ENCODE data around the gene TMEM186. TPM values are rescaled to one million over a fixed set of nuclear protein-coding genes. Genes with fewer than 3 reads are reported as not detected.

The TMEM186 gene
- total and polyA plus RNA-seq, 2 experiments from 2014 or later, result 10.9 to 20.4 TPM

GRCh38 chr16:8768283-8768682 lies 29.2 kb downstream of the TMEM186 start:
- Histone ChIP-seq H3K27me3 (no peaks in the 10 kb centered on the region), H3K9me3 (ENCODE audit: low read depth) (no peaks in the 10 kb centered on the region), H3K79me2 (no peaks in the 10 kb centered on the region), H3K36me3 (replicated peaks; ENCODE audit: insufficient read depth, low read depth) (no peaks in the 10 kb centered on the region), H3K4me1 (ENCODE audit: insufficient read depth) (no peaks in the 10 kb centered on the region), H4K20me1 (ENCODE audit: insufficient read depth, poor library complexity, severe bottlenecking) (no peaks in the 10 kb centered on the region), H3K27ac (no peak overlapping the region), H3K4me2 (no peak overlapping the region), H2AFZ (no peak overlapping the region), H3K9me2 (replicated peaks; ENCODE audit: insufficient read depth) (no peaks in the 10 kb centered on the region), H3K4me3 (no peak overlapping the region)
- DNase-seq (ENCODE audit: low spot score), result no peak
- no peak for TF ChIP-seq EZH2 (IDR thresholded peaks at IDR 0.05; ENCODE audit: borderline replicate concordance)
- TF ChIP-seq CTCF (IDR thresholded peaks at IDR 0.05; ENCODE audit: poor library complexity), result no peak
- TF ChIP-seq EZH2phosphoT487 (IDR thresholded peaks at IDR 0.05; ENCODE audit: low read depth, severe bottlenecking, unreplicated experiment), result no peak
- 94% methylated on average over 12 of the region's 12 CpGs for whole genome bisulfite sequencing (ENCODE audit: low lambda C conversion rate, missing lambda C conversion rate)

GRCh38 chr16:8767176-8767575 lies 30.3 kb downstream of the TMEM186 start:
- H3K9me3 ChIP-seq (ENCODE audit: low read depth), result no peaks in the 10 kb centered on the region
- no peaks in the 10 kb centered on the region for H3K36me3 ChIP-seq (replicated peaks; ENCODE audit: insufficient read depth, low read depth)
- no peak overlapping the region for H3K4me2 ChIP-seq
- H3K4me3 ChIP-seq, result no peak overlapping the region
- no peak overlapping the region for H3K27ac ChIP-seq
- no peaks in the 10 kb centered on the region for H3K4me1 ChIP-seq (ENCODE audit: insufficient read depth)
- H4K20me1 ChIP-seq (ENCODE audit: insufficient read depth, poor library complexity, severe bottlenecking), result no peaks in the 10 kb centered on the region
- no peaks in the 10 kb centered on the region for H3K79me2 ChIP-seq
- TF ChIP-seq CTCF (IDR thresholded peaks at IDR 0.05; ENCODE audit: poor library complexity) (no peak), EZH2 (IDR thresholded peaks at IDR 0.05; ENCODE audit: borderline replicate concordance) (no peak), EZH2phosphoT487 (IDR thresholded peaks at IDR 0.05; ENCODE audit: low read depth, severe bottlenecking, unreplicated experiment) (no peak)
- no peaks in the 10 kb centered on the region for H3K27me3 ChIP-seq
- DNase-seq (ENCODE audit: low spot score), result no peak
- H2AFZ ChIP-seq, result no peak overlapping the region
- no peaks in the 10 kb centered on the region for H3K9me2 ChIP-seq (replicated peaks; ENCODE audit: insufficient read depth)
- WGBS (ENCODE audit: low lambda C conversion rate, missing lambda C conversion rate), result 94% methylated on average over 8 of the region's 8 CpGs

- H3K4me2 ChIP-seq, result no peak overlapping the region
- H3K4me3 ChIP-seq, result no peak overlapping the region
- no peak overlapping the region for H3K27ac ChIP-seq
- no peaks in the 10 kb centered on the region for H3K9me2 ChIP-seq (replicated peaks; ENCODE audit: insufficient read depth)
- no peaks in the 10 kb centered on the region for H3K36me3 ChIP-seq (replicated peaks; ENCODE audit: insufficient read depth, low read depth)
- no peak for TF ChIP-seq EZH2 (IDR thresholded peaks at IDR 0.05; ENCODE audit: borderline replicate concordance)
- TF ChIP-seq CTCF (IDR thresholded peaks at IDR 0.05; ENCODE audit: poor library complexity), result no peak
- no peak for TF ChIP-seq EZH2phosphoT487 (IDR thresholded peaks at IDR 0.05; ENCODE audit: low read depth, severe bottlenecking, unreplicated experiment)
- no peak for DNase-seq (ENCODE audit: low spot score)
- no peaks in the 10 kb centered on the region for H3K79me2 ChIP-seq
- H3K9me3 ChIP-seq (ENCODE audit: low read depth), result no peaks in the 10 kb centered on the region
- 92% methylated on average over 18 of the region's 18 CpGs for WGBS (ENCODE audit: low lambda C conversion rate, missing lambda C conversion rate)
- no peaks in the 10 kb centered on the region for H3K4me1 ChIP-seq (ENCODE audit: insufficient read depth)
- no peaks in the 10 kb centered on the region for H4K20me1 ChIP-seq (ENCODE audit: insufficient read depth, poor library complexity, severe bottlenecking)
- H3K27me3 ChIP-seq, result no peaks in the 10 kb centered on the region
- no peak overlapping the region for H2AFZ ChIP-seq
Measured at GRCh38 chr16:8764525-8765250, 32.8 kb downstream of the TMEM186 start.

Data from hepatocyte (in vitro differentiated cells).